GM21360 (cell line): ENCODE data around the gene USP6NL.
"Not testable (repeated sequence)": the region's sequence is repeated elsewhere in the genome, so short reads cannot be mapped to it uniquely, and the experiment has no call there.

Experiments used
- ATAC-seq: cut with Tn5 transposase; IDR thresholded peaks from one replicate; pipeline ENCODE4 v1.9.1; 2021; ENCODE audit warnings: mild to moderate bottlenecking, moderate library complexity; ENCODE audit not compliant: unreplicated experiment

Gene USP6NL

GRCh38 chr10:11611248-11612020 lies at the start of gene USP6NL:
TSS of gene USP6NL (minus strand) at chr10:11611650. CDS start at chr10:11597634, 14,016 bp downstream.
- peak; percentile 43 for ATAC-seq

DNA sequence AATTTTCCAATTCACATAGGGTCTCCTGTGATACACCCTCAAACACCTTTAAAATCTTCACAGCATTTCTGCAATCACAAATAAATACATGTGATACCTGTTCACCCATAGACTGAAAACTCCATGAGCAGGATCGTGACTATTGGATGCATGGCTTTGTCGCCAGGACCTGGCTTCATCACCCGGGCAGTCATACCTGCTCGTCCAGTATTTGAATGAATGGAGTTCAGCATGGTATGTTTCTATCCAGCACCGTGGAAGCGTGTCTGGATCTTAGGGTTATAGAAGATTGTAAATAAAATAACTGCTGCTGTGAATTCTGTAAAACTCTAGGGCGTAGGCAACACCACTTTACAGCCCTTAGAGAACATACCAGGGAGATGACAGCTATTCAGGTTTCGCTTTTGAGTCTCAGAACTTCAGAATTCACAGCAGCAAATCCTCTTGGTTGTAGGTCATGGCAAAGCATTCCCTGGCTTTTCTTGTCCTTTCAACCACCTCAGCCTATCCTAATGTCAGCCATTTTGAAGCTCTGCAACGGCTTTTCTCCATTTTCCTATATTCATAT lies 47.4 kb upstream of the USP6NL start:
- no peak for ATAC-seq

DNA sequence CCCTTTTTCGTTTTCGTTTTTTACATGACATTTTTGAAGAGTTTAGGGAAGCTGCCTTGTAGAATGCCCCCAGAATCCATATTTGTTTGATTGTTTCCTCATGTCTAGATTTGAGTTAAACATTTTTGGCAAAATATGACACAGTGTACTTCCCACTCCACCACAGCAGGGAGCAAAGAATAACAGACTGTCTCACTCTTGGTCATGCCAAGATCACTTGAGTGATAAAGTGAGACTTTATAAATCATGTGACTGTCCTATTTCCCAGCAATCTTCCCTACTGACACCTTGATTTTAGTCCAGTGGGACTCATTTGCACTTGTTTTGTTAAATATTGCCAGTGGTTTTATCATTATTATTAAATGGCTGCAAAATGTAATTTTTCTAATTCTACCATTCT lies 44.4 kb upstream of the USP6NL start:
- no peak for ATAC-seq

GRCh38 chr10:11654659-11655058 lies 43.2 kb upstream of the USP6NL start:
- ATAC-seq, result no peak

DNA sequence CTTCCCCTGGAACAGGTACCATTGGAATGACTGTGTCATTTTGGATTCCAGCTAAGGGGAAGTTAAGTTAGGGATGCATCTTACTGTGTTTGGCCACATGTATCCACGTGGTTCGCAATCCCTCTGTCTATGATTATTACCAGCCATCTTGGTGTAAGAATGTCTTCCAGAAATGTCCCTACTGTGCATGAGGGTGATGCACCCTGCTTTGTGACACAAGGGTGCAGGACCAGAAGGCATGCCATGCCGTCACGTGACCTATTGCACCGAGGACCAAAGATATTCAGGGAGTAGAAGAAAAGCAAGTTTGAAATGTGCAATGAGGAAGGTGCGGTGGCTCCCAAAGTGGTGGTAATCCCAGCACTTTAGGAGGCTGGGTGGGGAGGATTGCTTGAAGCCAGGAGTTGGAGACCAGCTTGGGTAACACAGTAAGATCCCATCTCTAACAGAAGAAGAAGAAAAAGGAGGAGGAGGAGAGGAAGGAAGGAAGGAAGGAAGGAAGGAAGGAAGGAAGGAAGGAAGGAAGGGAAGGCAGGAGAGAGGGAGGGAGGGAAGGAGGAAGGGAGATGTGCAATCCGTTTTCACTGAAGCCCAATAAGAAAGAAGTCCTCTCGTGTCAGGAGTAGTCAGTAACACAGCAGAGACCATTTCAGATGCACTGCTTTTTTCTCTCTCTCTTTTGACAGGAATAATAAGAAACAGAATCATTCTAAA lies 42.5 kb upstream of the USP6NL start:
- ATAC-seq, result no peak

DNA sequence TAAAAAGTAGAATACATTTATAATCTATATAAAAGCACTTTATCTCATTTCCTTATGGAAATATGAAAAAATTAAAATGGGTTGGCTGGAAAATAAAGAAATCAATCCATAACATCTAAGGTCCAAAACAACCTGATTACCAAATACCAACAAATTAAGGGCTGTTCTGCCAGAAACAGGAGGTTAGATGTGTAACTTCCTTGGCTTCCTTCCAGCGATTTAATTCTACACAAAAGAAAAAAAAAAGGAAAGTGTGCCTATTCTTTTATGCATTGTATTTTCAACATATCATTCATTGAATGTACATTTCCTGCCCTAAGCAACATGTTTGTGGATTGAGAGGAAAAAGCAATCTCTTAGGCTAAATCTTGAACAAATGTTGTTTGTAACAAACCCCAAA lies 36.2 kb upstream of the USP6NL start:
- no peak for ATAC-seq

DNA sequence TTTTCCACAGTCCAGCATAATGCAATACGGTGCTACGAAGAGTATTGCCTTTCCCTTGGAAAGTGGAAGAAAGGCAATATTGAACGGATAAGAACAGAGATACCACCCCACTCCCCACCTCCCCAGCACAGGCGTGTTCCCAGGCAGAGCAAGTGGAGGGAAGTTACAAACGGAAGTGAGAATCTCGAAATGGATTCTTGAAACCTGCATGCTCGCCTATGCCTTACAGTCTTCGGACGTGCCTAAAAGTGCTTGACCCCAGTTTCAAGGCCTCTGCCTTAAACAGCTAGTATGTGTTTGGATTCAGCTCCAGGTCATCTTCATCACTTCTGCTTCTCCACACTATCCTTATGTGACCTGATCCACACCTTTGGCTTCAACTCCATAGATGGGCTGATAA lies 35.0 kb upstream of the USP6NL start:
- ATAC-seq, result no peak

- ATAC-seq, result no peak
Measured at GRCh38 chr10:11643039-11643438, 31.6 kb upstream of the USP6NL start.

DNA sequence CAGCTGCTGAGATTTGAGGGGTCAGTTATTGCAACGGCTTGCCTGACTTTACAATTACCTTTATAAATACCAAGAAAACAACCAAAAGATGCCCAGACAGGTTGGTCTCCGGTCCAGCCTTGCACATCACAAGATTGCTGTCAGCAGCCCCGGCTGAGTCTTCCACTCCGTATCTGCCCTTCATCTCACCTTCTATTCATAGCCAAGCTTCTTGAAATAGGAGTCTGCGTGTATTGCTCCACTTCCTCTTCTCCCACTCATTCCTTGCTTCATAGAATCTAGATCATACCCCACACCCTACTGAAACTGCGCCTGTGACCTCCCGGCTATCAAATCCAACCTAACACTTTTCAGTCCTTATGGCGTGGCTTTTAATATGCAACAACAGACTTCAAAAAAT lies 31.1 kb upstream of the USP6NL start:
- no peak for ATAC-seq

- ATAC-seq, result no peak
Measured at GRCh38 chr10:11639849-11640764, 28.7 kb upstream of the USP6NL start.

DNA sequence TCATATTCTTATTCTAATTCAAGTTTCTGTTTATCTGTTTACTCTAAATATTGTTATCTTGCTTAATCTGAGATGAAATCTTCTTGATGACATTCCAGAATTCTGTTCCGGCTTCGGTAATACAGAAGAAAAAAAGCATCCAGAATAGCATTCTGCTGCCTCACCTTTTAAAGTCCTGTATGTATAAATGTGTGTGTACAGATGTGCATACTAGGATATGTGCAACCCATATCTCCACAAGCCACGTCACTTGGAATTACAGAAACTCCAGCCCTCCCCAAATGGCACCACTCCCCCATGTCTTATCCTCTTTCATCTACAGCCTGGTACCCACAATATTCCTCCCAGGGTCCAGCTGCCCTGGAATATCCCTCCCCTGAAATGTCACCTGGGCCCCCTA lies 27.9 kb upstream of the USP6NL start:
- no peak for ATAC-seq

- peak; percentile 84 for ATAC-seq
Measured at GRCh38 chr10:11638055-11638698, 26.7 kb upstream of the USP6NL start.

GRCh38 chr10:11636697-11637303 lies 25.4 kb upstream of the USP6NL start:
- no peak for ATAC-seq

GRCh38 chr10:11631890-11632587 lies 20.6 kb upstream of the USP6NL start:
- ATAC-seq, result peak; percentile 93

- ATAC-seq, result no peak
Measured at GRCh38 chr10:11631291-11631690, 19.8 kb upstream of the USP6NL start.

GRCh38 chr10:11629731-11630130 lies 18.3 kb upstream of the USP6NL start:
- no peak for ATAC-seq

GRCh38 chr10:11627941-11628340 lies 16.5 kb upstream of the USP6NL start:
- not testable (repeated sequence) for ATAC-seq

- ATAC-seq, result no peak
Measured at GRCh38 chr10:11626071-11626470, 14.6 kb upstream of the USP6NL start.

- peak; percentile 74 for ATAC-seq
Measured at GRCh38 chr10:11625019-11625735, 13.7 kb upstream of the USP6NL start.
